ENCODE data around the gene ANKRD22.
"Not testable (repeated sequence)": the region's sequence is repeated elsewhere in the genome, so short reads cannot be mapped to it uniquely, and the experiment has no call there.

The ANKRD22 gene

GRCh38 chr10:88877298-88877697 lies 25.7 kb upstream of the ANKRD22 start:
- no peak for DNase-seq

- no peak for DNase-seq
Observed at GRCh38 chr10:88875081-88875480, 23.4 kb upstream of the ANKRD22 start.

- no peak for DNase-seq
Observed at GRCh38 chr10:88874281-88874680, 22.6 kb upstream of the ANKRD22 start.

DNA sequence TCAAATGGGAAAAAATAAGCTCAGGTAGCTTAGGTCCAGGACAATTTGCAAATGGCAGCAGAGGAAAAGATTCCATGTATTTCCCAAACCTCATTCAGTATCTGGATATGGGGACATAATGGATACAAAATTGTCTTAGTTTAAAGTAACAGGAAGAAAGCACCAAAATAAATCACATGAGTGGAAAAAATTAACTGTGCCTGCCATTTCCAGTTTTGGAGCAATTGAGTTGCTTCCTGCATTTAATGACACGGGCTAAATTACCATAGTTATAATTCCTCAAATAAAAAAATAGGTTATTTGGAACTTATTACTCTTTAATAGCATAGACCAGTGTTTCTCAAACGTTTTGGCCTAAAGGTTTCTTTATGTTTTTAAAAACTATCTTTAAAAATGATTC lies 22.1 kb upstream of the ANKRD22 start:
- DNase-seq = no peak

DNA sequence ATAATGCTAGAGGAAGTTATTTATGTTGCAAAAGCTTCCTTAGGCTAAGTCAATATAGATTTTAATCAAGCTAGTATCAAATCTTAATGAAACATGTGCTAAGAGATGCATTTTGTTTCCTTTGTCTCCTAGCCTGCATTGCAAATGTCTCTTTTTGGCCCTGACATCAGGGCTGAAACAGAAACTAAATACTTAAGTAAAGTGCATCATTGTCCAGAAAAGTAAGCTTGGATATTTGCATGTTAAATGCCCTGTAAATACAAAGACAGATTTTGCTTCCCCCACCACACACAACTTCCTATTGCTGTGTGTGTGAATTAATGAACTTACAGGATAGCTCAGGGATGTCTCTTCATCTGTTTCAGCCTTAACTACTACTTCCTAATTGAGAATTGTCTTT lies 18.4 kb upstream of the ANKRD22 start:
- no peak for DNase-seq

- DNase-seq = no peak
Observed at GRCh38 chr10:88866454-88866853, 14.8 kb upstream of the ANKRD22 start.

DNA sequence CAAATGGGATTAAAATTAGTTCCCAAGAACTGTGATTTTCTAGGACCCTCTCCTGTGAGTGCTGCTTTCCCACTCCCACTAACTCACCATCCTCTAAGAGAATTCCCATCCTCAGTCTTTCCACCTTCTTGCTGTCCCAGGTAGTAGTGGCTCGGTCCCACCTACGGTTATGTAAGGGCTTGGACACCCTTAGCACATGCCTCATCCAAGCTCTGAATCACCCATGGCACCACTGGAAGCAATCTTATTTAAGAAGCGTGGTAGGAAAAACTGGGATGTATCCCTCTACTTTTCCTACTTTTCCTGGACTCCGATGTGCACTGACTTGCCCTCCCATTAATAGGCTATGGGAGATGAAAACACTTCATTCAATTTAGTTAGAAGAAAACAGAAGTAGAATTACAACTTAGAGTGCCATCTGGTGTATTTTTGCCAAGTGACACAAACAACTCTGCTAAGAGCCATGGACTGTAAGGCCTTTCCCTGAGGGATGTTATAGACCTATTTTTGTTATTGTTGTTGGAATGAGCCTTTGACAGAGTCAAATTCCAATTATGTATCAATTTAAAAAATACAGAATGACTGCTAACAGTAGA lies 13.7 kb upstream of the ANKRD22 start:
- DNase-seq = no peak

DNA sequence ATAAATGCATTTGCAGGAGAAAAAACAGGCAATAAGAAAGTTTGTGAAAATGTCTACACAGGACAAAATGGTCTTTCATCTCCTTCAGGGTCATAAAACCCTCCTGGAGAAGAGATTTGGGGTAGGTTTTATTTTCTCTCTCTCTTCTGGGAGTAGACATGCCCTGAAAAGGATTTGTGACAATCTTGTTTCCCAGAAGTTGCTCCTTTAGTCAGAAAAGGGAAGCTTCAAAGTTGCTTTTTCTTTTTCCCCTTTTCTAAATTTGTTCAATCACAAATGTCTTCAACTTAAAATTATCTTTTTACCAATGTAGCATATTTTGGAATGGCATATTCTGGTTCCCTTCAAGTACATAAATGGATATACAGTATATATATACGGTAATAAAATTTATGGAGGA lies 9.4 kb upstream of the ANKRD22 start:
- no peak for DNase-seq

GRCh38 chr10:88858491-88858890 lies 6.8 kb upstream of the ANKRD22 start:
- DNase-seq = no peak

DNA sequence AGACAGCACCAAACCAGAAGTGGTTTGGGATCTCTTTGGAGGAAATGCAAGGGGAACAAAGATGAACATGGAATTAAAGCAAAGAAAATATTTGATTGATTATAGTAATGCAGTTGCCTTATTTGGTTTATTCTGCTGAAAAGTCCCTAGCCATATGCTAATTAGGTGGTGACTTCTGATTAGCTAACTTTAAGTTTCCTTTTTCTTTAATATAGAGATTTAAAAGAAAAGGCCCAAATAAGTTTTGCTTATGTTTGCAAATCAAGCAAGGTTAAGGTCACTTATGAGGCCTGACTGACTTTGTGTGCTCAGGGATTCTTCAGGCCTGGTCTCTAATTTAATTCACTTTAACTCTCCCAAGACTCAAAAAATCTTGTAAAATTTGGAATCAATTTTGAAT lies 6.2 kb upstream of the ANKRD22 start:
- no peak for DNase-seq

- DNase-seq = no peak
Observed at GRCh38 chr10:88854684-88855083, 3.0 kb upstream of the ANKRD22 start.

DNA sequence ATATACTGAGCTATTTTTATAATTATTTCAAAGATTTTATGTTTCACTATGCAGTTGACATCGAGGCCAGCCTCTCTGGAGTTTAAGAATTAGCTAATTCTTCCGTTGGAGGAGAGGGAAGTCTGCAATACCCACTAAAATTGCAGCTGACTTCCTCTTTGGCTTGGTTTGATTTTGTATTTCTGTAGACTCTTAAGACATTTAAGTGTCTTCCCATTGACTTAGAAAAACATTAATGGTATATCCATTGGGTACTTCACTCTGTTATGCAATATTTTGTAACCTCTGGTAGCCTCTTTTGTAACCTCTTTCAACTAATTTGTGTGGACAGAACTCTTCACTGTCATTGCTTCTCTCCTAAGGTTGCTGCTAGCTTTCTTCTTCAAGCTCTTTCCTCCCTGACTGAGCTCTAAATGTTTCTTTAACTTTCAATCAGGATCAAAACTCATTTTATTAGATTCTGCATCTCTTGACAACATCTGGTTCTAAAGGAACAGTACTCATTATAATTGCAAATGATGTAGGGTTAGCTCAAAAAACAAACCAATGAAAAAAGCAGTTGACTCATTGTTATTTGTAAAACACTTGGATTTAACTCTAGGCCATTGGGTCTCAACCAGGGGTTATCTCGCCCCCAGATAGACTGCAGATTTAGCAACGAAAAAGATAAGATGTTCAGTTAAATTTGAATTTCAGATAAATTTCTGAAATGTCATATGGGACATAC lies 1.7 kb upstream of the ANKRD22 start:
- no peak for DNase-seq

- no peak for DNase-seq
Observed at GRCh38 chr10:88852327-88852726, 683 bp upstream of the ANKRD22 start.

GRCh38 chr10:88850712-88851111 lies 932 bp downstream of the ANKRD22 start:
- no peak for DNase-seq

DNA sequence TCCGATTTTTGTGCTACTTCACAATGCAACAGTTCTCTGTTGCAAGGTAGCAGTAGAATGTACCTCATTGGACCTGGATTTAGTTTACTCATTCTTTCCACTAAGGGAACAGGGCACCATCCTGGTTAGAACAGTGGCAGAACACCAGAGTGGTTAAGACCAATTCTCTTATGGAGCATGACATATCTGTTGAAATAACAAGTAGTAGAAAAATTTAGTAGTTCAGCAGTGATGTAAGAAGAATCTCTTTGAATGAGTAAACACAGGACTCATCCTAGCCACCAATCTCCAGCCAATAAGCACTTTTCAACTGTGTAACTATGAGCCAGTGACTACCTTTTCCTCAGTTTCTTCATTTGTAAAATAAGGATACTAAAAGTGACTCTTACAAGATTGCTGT lies 2.4 kb downstream of the ANKRD22 start:
- no peak for DNase-seq

GRCh38 chr10:88848499-88848898 lies 3.1 kb downstream of the ANKRD22 start:
- no peak for DNase-seq

DNA sequence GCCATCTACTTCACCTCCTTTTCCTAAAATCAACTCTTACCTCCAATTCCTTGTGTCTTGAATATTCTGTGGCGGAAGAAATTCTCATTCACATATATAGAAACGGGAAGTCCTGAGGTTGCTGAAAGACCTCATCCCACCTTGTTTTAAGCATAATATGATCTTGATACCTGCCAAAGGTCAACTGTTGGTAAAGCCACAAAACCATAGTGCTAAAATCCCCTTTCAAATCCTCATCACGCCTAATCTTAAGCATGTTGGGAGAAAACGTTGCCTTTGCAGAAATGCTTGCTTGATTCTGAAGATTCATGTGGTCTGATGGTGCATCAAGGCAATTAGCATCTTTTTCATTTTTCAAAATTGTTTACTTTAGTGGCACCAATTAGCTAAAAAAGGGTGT lies 8.5 kb downstream of the ANKRD22 start:
- DNase-seq = no peak

GRCh38 chr10:88841316-88842111 lies 10.1 kb downstream of the ANKRD22 start:
- no peak for DNase-seq

- DNase-seq = no peak
Observed at GRCh38 chr10:88840881-88841280, 10.8 kb downstream of the ANKRD22 start.

GRCh38 chr10:88840104-88840503 lies 11.5 kb downstream of the ANKRD22 start:
- no peak for DNase-seq

GRCh38 chr10:88838766-88839350 lies 12.8 kb downstream of the ANKRD22 start:
- DNase-seq = no peak

- not testable (repeated sequence) for DNase-seq
Observed at GRCh38 chr10:88837632-88838031, 14.0 kb downstream of the ANKRD22 start.

- no peak for DNase-seq
Observed at GRCh38 chr10:88835910-88836221, 15.8 kb downstream of the ANKRD22 start.
